Liver (tissue), 3 donors: ENCODE data around the gene NDUFAF8.

Source experiments
- EGR1 ChIP-seq, 2 donors: IDR thresholded peaks; 2 replicates each; pipeline ENCODE4 v1.6.1; 2016 to 2018; ENCODE audit warnings: antibody characterized with exemption in 2 of 2, low read depth in 2 of 2
- FOXA1 ChIP-seq: IDR thresholded peaks from 2 replicates; pipeline ENCODE4 v1.6.1; 2016; ENCODE audit warnings: antibody characterized with exemption
- FOXA2 ChIP-seq: IDR thresholded peaks from 2 replicates; pipeline ENCODE4 v1.6.1; 2016; ENCODE audit warnings: antibody characterized with exemption
- GABPA ChIP-seq, 2 donors: IDR thresholded peaks in 1 of 2; conservative IDR thresholded peaks in 1 of 2; 2 replicates each; pipeline ENCODE4 v1.6.1; 2016; ENCODE audit warnings: antibody characterized with exemption in 2 of 2, mild to moderate bottlenecking in 1 of 2, moderate library complexity in 1 of 2
- HNF4A ChIP-seq, 2 donors: conservative IDR thresholded peaks; 2 replicates each; pipeline ENCODE4 v1.6.1; 2016; ENCODE audit warnings: antibody characterized with exemption in 2 of 2, mild to moderate bottlenecking in 2 of 2
- RAD21 ChIP-seq, 2 donors: IDR thresholded peaks; 2 replicates each; pipeline ENCODE4 v1.6.1; 2016; ENCODE audit warnings: antibody characterized with exemption in 2 of 2, mild to moderate bottlenecking in 2 of 2
- RXRA ChIP-seq, 2 donors: IDR thresholded peaks; 2 replicates each; pipeline ENCODE4 v1.6.1; 2017 to 2018; ENCODE audit warnings: antibody characterized with exemption in 2 of 2, mild to moderate bottlenecking in 1 of 2
- SP1 ChIP-seq: IDR thresholded peaks from 2 replicates; pipeline ENCODE4 v1.6.1; 2018; ENCODE audit warnings: antibody characterized with exemption, mild to moderate bottlenecking
- TAF1 ChIP-seq: conservative IDR thresholded peaks from 2 replicates; pipeline ENCODE4 v1.6.1; 2016; ENCODE audit warnings: antibody characterized with exemption, mild to moderate bottlenecking
- YY1 ChIP-seq: IDR thresholded peaks from 2 replicates; pipeline ENCODE4 v1.6.1; 2016; ENCODE audit warnings: antibody characterized with exemption, mild to moderate bottlenecking
- TF ChIP-seq, protein P1 (sequence below): fragments of 150-350 bp; IDR thresholded peaks from 2 replicates; pipeline ENCODE4 v1.5.1; 2017; ENCODE audit warnings: improper control_type of control experiment, low read depth, low read length; ENCODE audit not compliant: missing input control
- TF ChIP-seq, protein P2 (sequence below): IDR thresholded peaks from 2 replicates; pipeline ENCODE4 v1.6.1; 2016; ENCODE audit warnings: antibody characterized with exemption
- TF ChIP-seq, protein P3 (sequence below): IDR thresholded peaks from 2 replicates; pipeline ENCODE4 v1.6.1; 2016; ENCODE audit warnings: antibody characterized with exemption
- TF ChIP-seq, protein P4 (sequence below): IDR thresholded peaks from 2 replicates; pipeline ENCODE4 v1.6.1; 2016; ENCODE audit warnings: antibody characterized with exemption, mild to moderate bottlenecking
- donor health status: healthy.
- donor health status: healthy.

DNA sequence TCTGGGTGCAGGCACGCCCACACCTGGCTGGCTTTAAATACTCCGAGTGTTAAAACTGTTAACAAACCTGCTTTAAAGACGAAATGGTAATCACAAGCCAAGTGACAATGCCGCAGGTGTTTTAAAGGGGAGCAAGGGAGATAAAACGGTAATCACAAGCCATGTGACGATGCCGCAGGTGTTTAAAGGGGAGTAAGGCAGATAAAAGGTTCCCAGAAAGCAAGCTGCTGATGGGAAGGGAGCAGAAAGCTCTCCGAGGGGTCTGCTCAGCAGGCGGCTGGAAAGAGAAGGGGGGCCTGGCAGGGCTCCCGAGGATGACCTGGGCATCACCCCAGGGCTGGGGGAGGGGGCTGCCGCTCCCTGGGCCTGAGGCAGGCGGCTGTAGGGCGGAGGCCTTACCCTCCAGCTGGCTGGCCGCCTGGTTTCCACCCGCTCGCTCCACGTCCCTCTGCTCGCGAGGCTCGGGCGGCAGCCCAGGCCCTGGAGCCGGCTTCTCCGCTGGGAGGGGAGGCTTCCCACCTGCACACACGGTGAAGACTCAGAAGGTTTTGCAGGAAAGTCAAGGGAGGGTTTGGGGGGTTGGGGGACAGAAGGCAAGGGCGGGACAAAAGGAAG lies 12.1 kb downstream of the NDUFAF8 start:
- TF ChIP-seq FOXA1 (no peak), TAF1 (no peak), GABPA (IDR thresholded peaks at IDR 0.05 in 1 of 2, conservative IDR thresholded peaks at IDR 0.05 in 1 of 2) (no peak), YY1 (no peak), RXRA (IDR thresholded peaks at IDR 0.05) (no peak), RAD21 (IDR thresholded peaks at IDR 0.05) (no peak), HNF4A (conservative IDR thresholded peaks at IDR 0.05) (no peak), EGR1 (IDR thresholded peaks at IDR 0.05; ENCODE audit: low read depth in 2 of 2) (no peak), FOXA2 (no peak), SP1 (no peak)
- TF ChIP-seq, protein P1, sequence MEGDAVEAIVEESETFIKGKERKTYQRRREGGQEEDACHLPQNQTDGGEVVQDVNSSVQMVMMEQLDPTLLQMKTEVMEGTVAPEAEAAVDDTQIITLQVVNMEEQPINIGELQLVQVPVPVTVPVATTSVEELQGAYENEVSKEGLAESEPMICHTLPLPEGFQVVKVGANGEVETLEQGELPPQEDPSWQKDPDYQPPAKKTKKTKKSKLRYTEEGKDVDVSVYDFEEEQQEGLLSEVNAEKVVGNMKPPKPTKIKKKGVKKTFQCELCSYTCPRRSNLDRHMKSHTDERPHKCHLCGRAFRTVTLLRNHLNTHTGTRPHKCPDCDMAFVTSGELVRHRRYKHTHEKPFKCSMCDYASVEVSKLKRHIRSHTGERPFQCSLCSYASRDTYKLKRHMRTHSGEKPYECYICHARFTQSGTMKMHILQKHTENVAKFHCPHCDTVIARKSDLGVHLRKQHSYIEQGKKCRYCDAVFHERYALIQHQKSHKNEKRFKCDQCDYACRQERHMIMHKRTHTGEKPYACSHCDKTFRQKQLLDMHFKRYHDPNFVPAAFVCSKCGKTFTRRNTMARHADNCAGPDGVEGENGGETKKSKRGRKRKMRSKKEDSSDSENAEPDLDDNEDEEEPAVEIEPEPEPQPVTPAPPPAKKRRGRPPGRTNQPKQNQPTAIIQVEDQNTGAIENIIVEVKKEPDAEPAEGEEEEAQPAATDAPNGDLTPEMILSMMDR, result no peak
- TF ChIP-seq, protein P2, sequence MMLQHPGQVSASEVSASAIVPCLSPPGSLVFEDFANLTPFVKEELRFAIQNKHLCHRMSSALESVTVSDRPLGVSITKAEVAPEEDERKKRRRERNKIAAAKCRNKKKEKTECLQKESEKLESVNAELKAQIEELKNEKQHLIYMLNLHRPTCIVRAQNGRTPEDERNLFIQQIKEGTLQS, result no peak
- TF ChIP-seq, protein P3, sequence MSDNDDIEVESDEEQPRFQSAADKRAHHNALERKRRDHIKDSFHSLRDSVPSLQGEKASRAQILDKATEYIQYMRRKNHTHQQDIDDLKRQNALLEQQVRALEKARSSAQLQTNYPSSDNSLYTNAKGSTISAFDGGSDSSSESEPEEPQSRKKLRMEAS, result no peak
- TF ChIP-seq, protein P4, sequence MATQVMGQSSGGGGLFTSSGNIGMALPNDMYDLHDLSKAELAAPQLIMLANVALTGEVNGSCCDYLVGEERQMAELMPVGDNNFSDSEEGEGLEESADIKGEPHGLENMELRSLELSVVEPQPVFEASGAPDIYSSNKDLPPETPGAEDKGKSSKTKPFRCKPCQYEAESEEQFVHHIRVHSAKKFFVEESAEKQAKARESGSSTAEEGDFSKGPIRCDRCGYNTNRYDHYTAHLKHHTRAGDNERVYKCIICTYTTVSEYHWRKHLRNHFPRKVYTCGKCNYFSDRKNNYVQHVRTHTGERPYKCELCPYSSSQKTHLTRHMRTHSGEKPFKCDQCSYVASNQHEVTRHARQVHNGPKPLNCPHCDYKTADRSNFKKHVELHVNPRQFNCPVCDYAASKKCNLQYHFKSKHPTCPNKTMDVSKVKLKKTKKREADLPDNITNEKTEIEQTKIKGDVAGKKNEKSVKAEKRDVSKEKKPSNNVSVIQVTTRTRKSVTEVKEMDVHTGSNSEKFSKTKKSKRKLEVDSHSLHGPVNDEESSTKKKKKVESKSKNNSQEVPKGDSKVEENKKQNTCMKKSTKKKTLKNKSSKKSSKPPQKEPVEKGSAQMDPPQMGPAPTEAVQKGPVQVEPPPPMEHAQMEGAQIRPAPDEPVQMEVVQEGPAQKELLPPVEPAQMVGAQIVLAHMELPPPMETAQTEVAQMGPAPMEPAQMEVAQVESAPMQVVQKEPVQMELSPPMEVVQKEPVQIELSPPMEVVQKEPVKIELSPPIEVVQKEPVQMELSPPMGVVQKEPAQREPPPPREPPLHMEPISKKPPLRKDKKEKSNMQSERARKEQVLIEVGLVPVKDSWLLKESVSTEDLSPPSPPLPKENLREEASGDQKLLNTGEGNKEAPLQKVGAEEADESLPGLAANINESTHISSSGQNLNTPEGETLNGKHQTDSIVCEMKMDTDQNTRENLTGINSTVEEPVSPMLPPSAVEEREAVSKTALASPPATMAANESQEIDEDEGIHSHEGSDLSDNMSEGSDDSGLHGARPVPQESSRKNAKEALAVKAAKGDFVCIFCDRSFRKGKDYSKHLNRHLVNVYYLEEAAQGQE, result no peak
